NB4 (cell line): ENCODE measurements around the gene DNAJC12.

Source experiments
- POLR2A ChIP-seq: IDR thresholded peaks from 2 replicates; pipeline ENCODE4 v1.6.1; 2011; ENCODE audit warnings: mild to moderate bottlenecking; ENCODE audit not compliant: insufficient read length; ENCODE audit errors: extremely low read depth
- TF ChIP-seq, protein P1 (sequence below): IDR thresholded peaks from one replicate; pipeline ENCODE4 v1.5.1; 2012; ENCODE audit warnings: low read depth, low read length

DNA sequence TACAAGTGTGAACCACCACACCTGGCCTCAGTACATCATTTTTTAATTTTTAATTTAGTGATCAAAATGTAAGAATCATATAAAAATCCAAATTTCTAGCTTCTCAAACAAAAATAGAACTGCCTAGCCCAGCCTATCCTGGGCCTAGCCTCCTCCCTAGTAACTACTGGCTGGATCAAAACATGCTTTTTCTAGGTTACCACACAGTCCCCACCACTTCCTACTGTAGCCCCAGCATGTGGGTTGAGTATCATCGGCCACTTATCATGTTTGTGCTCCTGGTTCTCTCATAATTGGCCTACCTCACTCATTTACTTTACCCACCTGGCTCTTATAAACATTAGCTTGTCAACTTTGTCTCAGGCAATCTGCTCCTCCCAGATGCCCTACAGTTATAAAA lies 52.9 kb downstream of the DNAJC12 start:
- TF ChIP-seq POLR2A, result no peak
- TF ChIP-seq, protein P1, sequence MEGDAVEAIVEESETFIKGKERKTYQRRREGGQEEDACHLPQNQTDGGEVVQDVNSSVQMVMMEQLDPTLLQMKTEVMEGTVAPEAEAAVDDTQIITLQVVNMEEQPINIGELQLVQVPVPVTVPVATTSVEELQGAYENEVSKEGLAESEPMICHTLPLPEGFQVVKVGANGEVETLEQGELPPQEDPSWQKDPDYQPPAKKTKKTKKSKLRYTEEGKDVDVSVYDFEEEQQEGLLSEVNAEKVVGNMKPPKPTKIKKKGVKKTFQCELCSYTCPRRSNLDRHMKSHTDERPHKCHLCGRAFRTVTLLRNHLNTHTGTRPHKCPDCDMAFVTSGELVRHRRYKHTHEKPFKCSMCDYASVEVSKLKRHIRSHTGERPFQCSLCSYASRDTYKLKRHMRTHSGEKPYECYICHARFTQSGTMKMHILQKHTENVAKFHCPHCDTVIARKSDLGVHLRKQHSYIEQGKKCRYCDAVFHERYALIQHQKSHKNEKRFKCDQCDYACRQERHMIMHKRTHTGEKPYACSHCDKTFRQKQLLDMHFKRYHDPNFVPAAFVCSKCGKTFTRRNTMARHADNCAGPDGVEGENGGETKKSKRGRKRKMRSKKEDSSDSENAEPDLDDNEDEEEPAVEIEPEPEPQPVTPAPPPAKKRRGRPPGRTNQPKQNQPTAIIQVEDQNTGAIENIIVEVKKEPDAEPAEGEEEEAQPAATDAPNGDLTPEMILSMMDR, result no peak
